Measurements from ENCODE around the gene B3GALT6.

B3GALT6 gene

DNA sequence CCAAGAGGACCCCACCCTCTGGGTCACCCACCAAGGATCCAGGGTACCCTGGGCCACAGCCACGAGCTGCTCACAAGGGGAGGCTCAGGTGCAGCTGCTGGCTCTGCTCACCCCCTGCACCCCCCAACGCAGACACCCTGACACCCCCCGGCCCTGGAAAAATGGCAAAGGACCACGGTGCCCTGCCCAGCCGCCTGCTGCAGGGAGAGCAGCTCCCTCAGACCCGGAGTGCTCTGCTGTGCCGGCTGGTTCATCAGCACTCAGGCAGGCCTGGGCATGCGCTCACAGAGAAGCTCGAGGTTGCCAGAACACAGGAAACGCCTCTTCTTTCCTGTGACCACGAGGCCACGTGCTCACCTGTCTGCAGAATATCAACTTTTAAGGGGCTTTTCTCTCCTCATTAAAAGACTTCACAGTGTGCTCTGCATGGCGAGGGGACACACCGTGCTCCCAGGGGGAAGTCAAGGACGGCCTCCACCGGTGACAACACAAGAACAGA lies 18.8 kb downstream of the B3GALT6 start:
- no peak for FAIRE-seq
- no peak for TF ChIP-seq CTCF (IDR thresholded peaks at IDR 0.05; ENCODE audit: insufficient read depth, missing control alignments)
- DNase-seq (ENCODE audit: insufficient read length, low spot score) = no peak

DNA sequence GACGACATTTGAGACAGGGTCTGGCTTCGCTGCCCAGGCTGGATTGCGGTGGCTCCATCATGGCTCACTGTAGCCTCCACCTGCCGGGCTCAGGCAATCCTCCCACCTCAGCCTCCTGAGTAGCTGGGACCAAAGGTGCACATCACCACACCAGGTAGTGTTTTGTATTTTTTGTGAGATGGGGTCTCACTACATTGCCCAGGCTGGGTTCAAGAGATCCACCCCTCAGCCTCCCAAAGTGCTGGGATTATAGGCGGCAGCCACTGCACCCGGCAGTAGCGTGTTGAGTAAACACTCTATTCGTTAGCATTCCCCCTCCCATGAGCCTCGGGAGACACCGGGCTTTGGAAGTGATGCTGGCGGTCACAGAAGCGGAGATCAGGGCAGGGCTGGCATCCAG lies 21.3 kb downstream of the B3GALT6 start:
- FAIRE-seq (no peak), DNase-seq (ENCODE audit: insufficient read length, low spot score) (no peak)
- no peak for TF ChIP-seq CTCF (IDR thresholded peaks at IDR 0.05; ENCODE audit: insufficient read depth, missing control alignments)

GRCh38 chr1:1253972-1254666 lies 22.1 kb downstream of the B3GALT6 start:
- DNase-seq (ENCODE audit: insufficient read length, low spot score) = no peak
- TF ChIP-seq CTCF (IDR thresholded peaks at IDR 0.05; ENCODE audit: insufficient read depth, missing control alignments) = no peak
- FAIRE-seq = no peak

GRCh38 chr1:1254667-1254998 lies 22.6 kb downstream of the B3GALT6 start:
- FAIRE-seq (no peak), DNase-seq (ENCODE audit: insufficient read length, low spot score) (no peak)
- no peak for TF ChIP-seq CTCF (IDR thresholded peaks at IDR 0.05; ENCODE audit: insufficient read depth, missing control alignments)

- FAIRE-seq (no peak), DNase-seq (ENCODE audit: insufficient read length, low spot score) (no peak)
- no peak for TF ChIP-seq CTCF (IDR thresholded peaks at IDR 0.05; ENCODE audit: insufficient read depth, missing control alignments)
These were observed 23.0 kb downstream of the B3GALT6 start for GRCh38 chr1:1255078-1255477.

GRCh38 chr1:1255611-1256010 lies 23.6 kb downstream of the B3GALT6 start:
- no peak for TF ChIP-seq CTCF (IDR thresholded peaks at IDR 0.05; ENCODE audit: insufficient read depth, missing control alignments)
- no peak for DNase-seq (ENCODE audit: insufficient read length, low spot score)
- no peak for FAIRE-seq

All from D721Med (cell line).